ENCODE measurements around the gene AGR3.

- TF ChIP-seq CTCF (IDR thresholded peaks at IDR 0.05; ENCODE audit: poor library complexity) (no peak), EZH2phosphoT487 (IDR thresholded peaks at IDR 0.05; ENCODE audit: low read depth, severe bottlenecking, unreplicated experiment) (no peak), EZH2 (IDR thresholded peaks at IDR 0.05; ENCODE audit: borderline replicate concordance) (no peak)
These were observed 32.3 kb downstream of the AGR3 start for GRCh38 chr7:16849296-16850148.
